Activated naive CD8-positive, alpha-beta T cell treated with anti-CD3 and anti-CD28 coated beads, Interleukin-2, amount 50 U/mL, for 24 hours (primary cell): Measurements from ENCODE around the gene FOXP2.
"Not testable (repeated sequence)": the region's sequence is repeated elsewhere in the genome, so short reads cannot be mapped to it uniquely, and the experiment has no call there.

Experiments used
- ATAC-seq: fragments of 150-1000 bp; cut with Tn5 transposase; one replicate; pipeline ENCODE4 v1.10.0; 2021
- DNase-seq: peaks from one replicate; pipeline ENCODE4 v3.0.0; 2021
- H3K27ac Mint-ChIP-seq: one replicate; pipeline ENCODE4 v1.8.0; 2021; ENCODE audit warnings: mild to moderate bottlenecking, mixed read lengths
- H3K27me3 Mint-ChIP-seq: one replicate; pipeline ENCODE4 v1.8.0; 2021; ENCODE audit warnings: mixed read lengths
- H3K36me3 Mint-ChIP-seq: one replicate; pipeline ENCODE4 v1.8.0; 2021; ENCODE audit warnings: low read depth, mixed read lengths
- H3K4me1 Mint-ChIP-seq: one replicate; pipeline ENCODE4 v1.8.0; 2021; ENCODE audit warnings: mixed read lengths
- H3K4me3 Mint-ChIP-seq: one replicate; pipeline ENCODE4 v1.8.0; 2021; ENCODE audit warnings: mild to moderate bottlenecking, moderate library complexity, mixed read lengths
- H3K9me3 Mint-ChIP-seq: one replicate; pipeline ENCODE4 v1.8.0; 2021; ENCODE audit warnings: mixed read lengths

Gene FOXP2

DNA sequence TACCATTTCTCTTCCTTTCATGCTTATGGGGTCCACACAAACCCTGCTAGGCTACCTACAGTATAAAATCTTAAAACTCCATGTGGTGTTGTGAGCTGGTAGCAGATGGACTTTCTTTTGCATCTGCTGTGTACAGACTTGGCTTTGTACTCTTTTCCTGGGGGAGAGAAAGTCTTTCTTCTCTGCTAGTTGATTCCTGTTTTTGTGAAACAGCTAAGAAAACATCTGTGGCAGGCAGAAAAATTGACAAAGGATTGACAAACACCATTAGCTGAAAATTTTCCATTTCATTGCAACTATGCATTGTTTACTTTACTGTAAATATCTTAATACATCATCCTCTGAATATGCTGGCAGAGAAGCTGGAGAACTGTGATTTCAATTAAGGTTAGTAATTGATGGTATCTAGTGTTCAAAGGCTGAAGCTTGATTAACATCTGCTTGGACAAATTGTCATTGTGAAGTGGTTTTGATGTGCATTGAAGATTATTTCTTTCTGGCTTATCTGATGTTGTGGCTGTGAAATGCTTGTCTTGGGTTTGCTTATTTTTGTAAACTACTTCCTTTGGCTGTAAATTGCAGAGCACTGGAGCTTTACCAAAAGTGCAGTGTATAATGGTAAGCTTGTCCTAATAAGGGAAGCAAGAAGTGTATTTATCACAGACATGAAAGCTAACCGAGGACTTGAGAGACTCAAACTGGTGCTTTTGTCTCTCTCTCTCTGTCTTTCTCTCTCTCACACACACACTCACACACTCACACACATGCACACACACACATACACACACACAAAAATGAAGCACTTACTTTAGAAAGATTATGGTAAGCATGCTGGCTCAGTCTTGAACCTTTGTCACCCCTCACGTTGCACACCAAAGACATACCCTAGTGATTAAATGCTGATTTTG lies at the start of gene FOXP2:
TSS of gene FOXP2 (plus strand) at position 660 of the 908 bp plus-strand sequence. CDS start 11,697 bp downstream, outside the sequence.
- Mint-ChIP-seq H3K27ac (no peak within 1 kb of the TSS), H3K27me3 (no peaks in the 10 kb centered on the region), H3K9me3 (no peaks in the 10 kb centered on the region), H3K36me3 (no peaks in the 10 kb centered on the region), H3K4me3 (no peak within 1 kb of the TSS), H3K4me1 (no peaks in the 10 kb centered on the region)
- ATAC-seq (no peak), DNase-seq (no peak)

- no peaks in the 10 kb centered on the region for H3K9me3 Mint-ChIP-seq
- H3K4me3 Mint-ChIP-seq, result no peak overlapping the region
- no peaks in the 10 kb centered on the region for H3K4me1 Mint-ChIP-seq
- H3K36me3 Mint-ChIP-seq, result no peaks in the 10 kb centered on the region
- H3K27me3 Mint-ChIP-seq, result no peaks in the 10 kb centered on the region
- no peak overlapping the region for H3K27ac Mint-ChIP-seq
- ATAC-seq, result no peak
- no peak for DNase-seq
These were observed 48.8 kb upstream of the FOXP2 start for GRCh38 chr7:114365791-114366190.

DNA sequence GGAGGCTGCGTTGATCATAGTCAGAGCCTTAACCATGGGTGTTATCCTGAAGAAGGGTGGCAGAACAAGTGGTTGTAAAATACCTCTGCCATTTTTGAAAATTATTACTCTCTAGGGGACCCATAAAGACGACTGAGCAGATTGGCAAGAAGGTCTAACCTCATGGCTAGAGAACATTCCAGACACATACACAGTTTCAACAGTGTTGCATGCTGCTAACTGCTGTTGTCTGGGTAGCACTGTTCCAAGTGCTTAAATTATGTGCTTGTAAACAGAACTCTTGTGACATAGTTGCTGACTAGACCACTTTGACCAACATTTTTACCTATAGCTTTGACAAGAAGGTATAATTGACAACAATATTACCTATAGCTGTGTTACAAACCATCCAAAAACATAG lies 46.1 kb upstream of the FOXP2 start:
- H3K9me3 Mint-ChIP-seq, result no peaks in the 10 kb centered on the region
- no peaks in the 10 kb centered on the region for H3K4me1 Mint-ChIP-seq
- no peaks in the 10 kb centered on the region for H3K27me3 Mint-ChIP-seq
- ATAC-seq, result no peak
- no peaks in the 10 kb centered on the region for H3K36me3 Mint-ChIP-seq
- H3K27ac Mint-ChIP-seq, result no peak overlapping the region
- H3K4me3 Mint-ChIP-seq, result no peak overlapping the region
- DNase-seq, result no peak

GRCh38 chr7:114369294-114369693 lies 45.3 kb upstream of the FOXP2 start:
- Mint-ChIP-seq H3K27me3 (no peaks in the 10 kb centered on the region), H3K9me3 (no peaks in the 10 kb centered on the region), H3K4me1 (no peaks in the 10 kb centered on the region), H3K27ac (no peak overlapping the region), H3K4me3 (no peak overlapping the region), H3K36me3 (no peaks in the 10 kb centered on the region)
- DNase-seq (no peak), ATAC-seq (no peak)

DNA sequence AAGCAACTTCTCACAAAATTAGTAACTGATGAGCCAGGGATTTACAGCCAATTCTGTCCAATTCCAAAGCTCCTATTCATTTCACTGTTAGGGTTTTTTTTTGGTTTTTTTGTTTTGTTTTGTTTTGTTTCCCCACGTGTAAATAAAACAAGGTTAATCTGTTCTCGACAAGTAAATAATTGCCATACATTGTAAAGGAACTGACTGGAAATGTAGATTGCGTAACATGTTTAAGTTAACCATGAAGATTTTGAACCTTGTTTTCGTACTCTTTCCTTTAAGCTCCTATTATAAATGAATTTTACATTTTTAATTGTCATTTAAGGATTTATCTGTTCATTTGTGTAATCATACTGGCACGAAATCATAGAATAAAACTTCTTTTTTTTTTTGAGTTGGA lies 42.0 kb upstream of the FOXP2 start:
- Mint-ChIP-seq H3K4me1 (no peaks in the 10 kb centered on the region), H3K27me3 (no peaks in the 10 kb centered on the region), H3K4me3 (no peak overlapping the region), H3K27ac (no peak overlapping the region), H3K9me3 (no peaks in the 10 kb centered on the region), H3K36me3 (no peaks in the 10 kb centered on the region)
- DNase-seq (no peak), ATAC-seq (no peak)

DNA sequence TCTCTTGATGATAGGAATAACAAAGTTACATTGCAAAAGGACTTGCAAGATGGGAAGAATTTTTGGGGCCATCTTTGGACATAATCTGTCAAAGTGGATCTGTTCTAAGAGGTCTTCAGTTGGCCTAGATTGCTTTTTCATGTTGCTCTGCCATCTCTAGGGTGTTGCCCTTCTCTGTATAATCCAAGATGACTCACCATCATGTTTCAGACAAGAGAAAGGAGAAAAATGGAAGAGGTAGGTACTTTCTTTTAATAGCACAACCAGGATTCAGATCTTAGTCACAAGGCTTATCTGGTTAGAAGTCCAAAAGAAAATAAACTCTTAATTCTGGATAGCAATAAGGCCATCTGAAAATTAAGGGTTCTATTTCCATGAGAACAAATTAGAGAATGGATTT lies 38.7 kb upstream of the FOXP2 start:
- H3K27ac Mint-ChIP-seq, result no peak overlapping the region
- H3K27me3 Mint-ChIP-seq, result no peaks in the 10 kb centered on the region
- ATAC-seq (no peak), DNase-seq (no peak)
- H3K9me3 Mint-ChIP-seq, result no peaks in the 10 kb centered on the region
- no peaks in the 10 kb centered on the region for H3K4me1 Mint-ChIP-seq
- no peaks in the 10 kb centered on the region for H3K36me3 Mint-ChIP-seq
- H3K4me3 Mint-ChIP-seq, result no peak overlapping the region

- ATAC-seq, H3K4me1 Mint-ChIP-seq, H3K27me3 Mint-ChIP-seq, H3K27ac Mint-ChIP-seq, H3K9me3 Mint-ChIP-seq, H3K4me3 Mint-ChIP-seq, H3K36me3 Mint-ChIP-seq, DNase-seq: not testable (repeated sequence)
These were observed 30.7 kb upstream of the FOXP2 start for GRCh38 chr7:114383946-114384345.

DNA sequence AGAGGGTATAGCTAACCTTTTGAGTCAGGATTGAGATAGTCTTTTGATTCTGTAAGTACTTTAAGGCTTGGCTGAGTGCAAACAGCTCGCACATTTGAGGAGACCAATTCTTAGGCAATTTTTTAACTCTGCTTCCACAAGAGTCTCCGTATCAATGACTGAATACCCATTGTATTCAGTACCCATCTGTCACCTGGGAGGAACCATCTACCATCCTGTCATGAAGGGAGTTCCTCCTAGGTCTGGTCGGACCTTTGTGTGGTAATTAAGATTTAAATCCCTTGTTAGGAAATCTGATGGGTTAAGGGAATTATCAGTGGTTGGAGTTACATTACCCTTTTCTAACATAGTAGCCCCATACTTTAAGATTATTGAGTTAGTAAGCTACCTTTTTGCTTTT lies 30.3 kb upstream of the FOXP2 start:
- H3K27me3 Mint-ChIP-seq, DNase-seq, H3K4me1 Mint-ChIP-seq, H3K36me3 Mint-ChIP-seq, H3K27ac Mint-ChIP-seq, H3K9me3 Mint-ChIP-seq, ATAC-seq, H3K4me3 Mint-ChIP-seq: not testable (repeated sequence)

DNA sequence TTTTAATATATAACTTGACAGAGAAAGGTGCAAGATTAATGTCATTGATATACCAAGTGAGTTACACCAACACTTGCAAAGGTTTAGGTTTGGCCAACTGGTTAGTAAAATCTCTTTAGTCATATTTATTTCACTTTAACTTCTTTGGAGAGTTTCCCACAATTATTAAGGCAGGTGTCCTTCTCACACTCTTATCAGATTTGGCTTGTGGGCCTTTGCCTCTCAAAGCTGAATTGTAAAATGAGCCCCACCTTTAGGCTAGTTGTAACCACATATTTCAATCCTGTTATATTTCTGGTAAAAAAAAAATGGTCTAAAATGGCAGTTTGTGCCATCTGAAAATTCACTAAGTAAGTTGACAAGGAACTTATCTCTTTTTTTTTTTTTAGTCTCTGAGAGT lies 26.6 kb upstream of the FOXP2 start:
- H3K27me3 Mint-ChIP-seq, result no peaks in the 10 kb centered on the region
- H3K36me3 Mint-ChIP-seq, result no peaks in the 10 kb centered on the region

GRCh38 chr7:114392686-114393085 lies 21.9 kb upstream of the FOXP2 start:
- Mint-ChIP-seq H3K4me3 (no peak overlapping the region), H3K27ac (no peak overlapping the region), H3K36me3 (no peaks in the 10 kb centered on the region), H3K9me3 (no peaks in the 10 kb centered on the region), H3K27me3 (no peaks in the 10 kb centered on the region), H3K4me1 (no peaks in the 10 kb centered on the region)
- ATAC-seq (no peak), DNase-seq (no peak)

More for the DNA sequence above, 26.6 kb upstream of the FOXP2 start:
- ATAC-seq (no peak), DNase-seq (no peak)
- H3K27ac Mint-ChIP-seq, result no peak overlapping the region
- no peak overlapping the region for H3K4me3 Mint-ChIP-seq
- H3K9me3 Mint-ChIP-seq, result no peaks in the 10 kb centered on the region
- H3K4me1 Mint-ChIP-seq, result no peaks in the 10 kb centered on the region

DNA sequence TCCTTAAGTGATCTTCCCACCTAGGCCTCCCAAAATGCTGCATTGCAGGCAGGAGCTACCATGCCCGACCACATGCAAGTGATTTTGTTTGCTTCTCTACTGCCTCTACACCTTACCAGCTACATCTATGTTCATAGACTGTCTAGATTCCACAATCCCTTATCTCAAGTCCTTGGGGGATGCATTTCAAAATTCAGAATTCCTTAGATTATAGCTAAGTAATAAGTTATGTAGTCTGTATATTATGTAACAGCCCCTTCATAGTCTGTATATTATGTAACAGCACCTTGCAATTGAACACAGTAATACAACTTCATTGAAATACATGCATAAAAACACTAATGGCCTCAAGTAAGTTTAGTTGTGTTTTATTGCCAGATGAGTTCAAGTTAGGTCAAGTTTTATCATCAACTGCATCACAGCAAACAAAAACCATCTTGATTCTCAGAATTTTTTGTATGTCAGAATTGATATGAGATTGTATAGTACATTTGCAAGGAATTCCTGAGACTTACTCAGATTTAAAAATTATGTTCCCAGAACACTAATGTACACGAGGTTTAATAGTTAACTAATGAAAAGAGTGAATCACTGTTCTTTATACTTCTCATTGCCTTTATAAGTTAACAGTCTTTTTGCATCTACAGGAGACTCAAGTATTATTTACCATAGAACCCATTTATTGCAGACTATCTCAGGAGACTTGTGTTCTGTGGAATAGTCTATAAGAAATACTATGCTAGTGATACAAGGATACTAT lies 11.6 kb upstream of the FOXP2 start:
- H3K4me1 Mint-ChIP-seq, result no peaks in the 10 kb centered on the region
- H3K4me3 Mint-ChIP-seq, result no peak overlapping the region
- H3K27me3 Mint-ChIP-seq, result no peaks in the 10 kb centered on the region
- no peak for DNase-seq
- H3K9me3 Mint-ChIP-seq, result no peaks in the 10 kb centered on the region
- no peak for ATAC-seq
- no peak overlapping the region for H3K27ac Mint-ChIP-seq
- H3K36me3 Mint-ChIP-seq, result no peaks in the 10 kb centered on the region

- no peaks in the 10 kb centered on the region for H3K36me3 Mint-ChIP-seq
- no peak overlapping the region for H3K27ac Mint-ChIP-seq
- no peaks in the 10 kb centered on the region for H3K27me3 Mint-ChIP-seq
- H3K4me3 Mint-ChIP-seq, result no peak overlapping the region
- H3K4me1 Mint-ChIP-seq, result no peaks in the 10 kb centered on the region
- H3K9me3 Mint-ChIP-seq, result no peaks in the 10 kb centered on the region
- no peak for DNase-seq
- ATAC-seq, result no peak
These were observed 9.2 kb upstream of the FOXP2 start for GRCh38 chr7:114405427-114405826.

DNA sequence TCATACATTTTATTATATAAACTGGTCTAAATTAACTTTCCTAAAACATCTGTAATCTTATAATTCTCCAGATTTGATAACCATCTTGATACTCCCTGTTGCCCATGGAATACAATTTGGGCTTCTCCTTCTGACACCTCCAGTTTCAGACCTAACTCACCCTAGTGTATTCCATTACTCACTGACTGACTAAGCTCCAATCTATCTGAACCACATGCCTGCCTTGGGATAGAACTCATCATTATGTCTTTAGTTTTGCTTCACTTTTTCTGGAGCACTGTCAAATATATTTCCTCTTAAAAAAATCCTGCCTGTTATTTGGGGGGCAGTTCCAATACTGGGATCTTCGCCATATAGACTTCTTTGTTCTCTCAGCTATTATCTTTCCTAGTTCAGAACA lies 4.9 kb upstream of the FOXP2 start:
- no peak for DNase-seq
- Mint-ChIP-seq H3K4me3 (no peak overlapping the region), H3K27me3 (no peaks in the 10 kb centered on the region), H3K9me3 (no peaks in the 10 kb centered on the region), H3K36me3 (no peaks in the 10 kb centered on the region), H3K27ac (no peak overlapping the region), H3K4me1 (no peaks in the 10 kb centered on the region)
- ATAC-seq, result no peak

GRCh38 chr7:114412548-114412947 lies 2.1 kb upstream of the FOXP2 start:
- H3K27me3 Mint-ChIP-seq, result no peaks in the 10 kb centered on the region
- no peak overlapping the region for H3K4me3 Mint-ChIP-seq
- no peak overlapping the region for H3K27ac Mint-ChIP-seq
- H3K9me3 Mint-ChIP-seq, result no peaks in the 10 kb centered on the region
- H3K4me1 Mint-ChIP-seq, result no peaks in the 10 kb centered on the region
- DNase-seq (no peak), ATAC-seq (no peak)
- no peaks in the 10 kb centered on the region for H3K36me3 Mint-ChIP-seq

- H3K9me3 Mint-ChIP-seq, result no peaks in the 10 kb centered on the region
- DNase-seq, result no peak
- H3K27ac Mint-ChIP-seq, result no peak overlapping the region
- no peaks in the 10 kb centered on the region for H3K4me1 Mint-ChIP-seq
- no peak overlapping the region for H3K4me3 Mint-ChIP-seq
- no peaks in the 10 kb centered on the region for H3K36me3 Mint-ChIP-seq
- H3K27me3 Mint-ChIP-seq, result no peaks in the 10 kb centered on the region
- no peak for ATAC-seq
These were observed 857 bp upstream of the FOXP2 start for GRCh38 chr7:114413761-114414155.
